ENCODE results near the gene GID8.

DNA sequence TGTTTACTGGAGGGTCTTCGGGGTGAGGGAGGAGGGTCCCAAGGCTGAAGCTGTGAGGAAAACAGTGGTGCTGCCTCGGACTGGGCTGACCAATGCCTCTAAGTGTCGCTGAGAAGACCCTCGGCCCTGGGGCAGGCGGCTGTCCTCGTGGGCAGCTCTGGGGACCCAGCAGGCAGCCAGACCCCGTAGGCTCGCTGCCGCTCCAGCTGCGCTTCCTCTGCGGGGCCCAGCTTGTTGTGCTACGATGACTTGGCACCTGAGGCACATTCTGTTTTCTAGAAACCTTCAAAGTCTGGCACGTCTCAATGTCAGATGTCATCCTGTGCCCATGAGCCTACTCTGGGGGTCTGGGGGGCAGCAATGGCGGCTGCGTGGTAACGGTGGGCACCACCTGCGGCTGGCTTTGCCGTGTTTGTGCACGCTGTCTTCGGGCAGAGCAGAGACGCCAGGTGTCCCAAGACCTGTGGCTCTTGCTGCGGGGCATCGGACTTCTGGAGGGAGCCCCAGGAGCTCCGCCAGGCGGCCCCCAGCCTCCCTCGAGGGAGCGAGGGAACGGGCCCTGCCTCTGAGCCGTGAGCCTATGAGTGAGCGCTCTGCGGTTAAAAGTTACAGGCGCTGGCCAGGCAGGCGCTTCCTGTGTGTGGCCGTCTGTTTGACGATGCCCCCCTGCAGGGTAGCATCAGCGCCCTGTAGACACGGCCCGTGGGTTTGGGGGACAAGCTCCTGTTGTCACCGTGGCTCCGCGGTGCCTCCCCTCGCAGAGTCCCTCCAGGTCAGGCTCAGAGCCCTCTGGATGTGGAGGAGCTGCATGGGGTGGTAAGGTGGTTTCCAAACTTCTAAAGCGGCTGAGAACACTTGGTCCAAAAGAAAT is 21.4 kb downstream of the GID8 start:
- no peak for TF ChIP-seq GABPA (tag; conservative IDR thresholded peaks at IDR 0.05; ENCODE audit: low read depth)
- TF ChIP-seq POLR2AphosphoS5 (IDR thresholded peaks at IDR 0.05; ENCODE audit: control insufficient read depth, insufficient read depth, low read depth, low read length), result no peak
- TF ChIP-seq ZNF263 (CRISPR knock-in tag; IDR thresholded peaks at IDR 0.05; ENCODE audit: borderline replicate concordance), result no peak
- no peak for TF ChIP-seq ZNF41 (CRISPR knock-in tag; conservative IDR thresholded peaks at IDR 0.05)
